Measurements from ENCODE around the gene CD200.

CD200 gene

DNA sequence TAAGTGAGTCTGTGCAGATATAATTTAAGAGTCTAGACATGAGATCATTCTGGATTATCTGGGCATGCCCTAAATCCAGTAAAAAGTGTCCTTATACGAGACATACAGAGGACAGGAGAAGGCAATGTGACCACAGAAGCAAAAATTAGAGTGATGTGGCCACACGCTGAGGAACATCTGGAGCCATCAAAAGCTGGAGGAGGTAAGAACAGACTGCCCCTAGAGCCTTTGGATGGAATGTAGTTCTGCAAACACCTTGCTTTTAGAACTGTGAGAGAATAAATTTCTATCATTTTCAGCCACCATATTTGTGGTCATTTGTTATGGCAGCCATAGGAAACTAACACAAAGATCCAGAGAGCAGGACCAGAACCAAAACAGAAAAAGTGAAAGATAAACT lies 41.0 kb downstream of the CD200 start:
- H3K27me3 ChIP-seq (ENCODE audit: insufficient read depth, low read length, poor library complexity, severe bottlenecking), result no peaks in the 10 kb centered on the region

DNA sequence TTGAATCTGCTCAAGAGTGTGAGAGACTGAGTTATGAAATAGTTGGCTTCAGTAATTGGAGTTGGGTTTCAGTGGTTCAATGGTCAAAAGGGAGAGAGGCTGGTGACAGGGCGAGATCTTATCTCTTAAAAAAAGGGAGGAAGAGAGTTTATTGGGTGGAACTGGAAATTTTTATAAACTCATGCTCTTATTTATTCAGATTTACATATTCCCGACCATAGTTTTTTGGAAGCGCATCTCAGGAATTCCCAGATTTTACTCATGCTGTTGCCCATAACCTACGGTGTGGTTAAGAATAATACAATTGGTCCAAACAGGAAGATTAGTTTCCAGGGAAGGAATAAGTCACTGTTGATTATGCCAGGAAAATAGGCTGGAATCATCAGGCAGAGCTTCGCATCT lies 41.4 kb downstream of the CD200 start:
- H3K36me3 ChIP-seq (ENCODE audit: insufficient read depth, low read length), result no peaks in the 10 kb centered on the region
- H3K79me2 ChIP-seq (ENCODE audit: insufficient read depth, low read length), result no peaks in the 10 kb centered on the region
- H3K4me2 ChIP-seq (ENCODE audit: low read depth, low read length, poor library complexity, severe bottlenecking), result no peak overlapping the region
- no peaks in the 10 kb centered on the region for H3K27me3 ChIP-seq (ENCODE audit: insufficient read depth, low read length, poor library complexity, severe bottlenecking)
- no peaks in the 10 kb centered on the region for H3K9me2 ChIP-seq (replicated peaks; ENCODE audit: low read depth, low read length)
- TF ChIP-seq EZH2phosphoT487 (IDR thresholded peaks at IDR 0.05; ENCODE audit: borderline replicate concordance), result no peak
- TF ChIP-seq, protein P1, sequence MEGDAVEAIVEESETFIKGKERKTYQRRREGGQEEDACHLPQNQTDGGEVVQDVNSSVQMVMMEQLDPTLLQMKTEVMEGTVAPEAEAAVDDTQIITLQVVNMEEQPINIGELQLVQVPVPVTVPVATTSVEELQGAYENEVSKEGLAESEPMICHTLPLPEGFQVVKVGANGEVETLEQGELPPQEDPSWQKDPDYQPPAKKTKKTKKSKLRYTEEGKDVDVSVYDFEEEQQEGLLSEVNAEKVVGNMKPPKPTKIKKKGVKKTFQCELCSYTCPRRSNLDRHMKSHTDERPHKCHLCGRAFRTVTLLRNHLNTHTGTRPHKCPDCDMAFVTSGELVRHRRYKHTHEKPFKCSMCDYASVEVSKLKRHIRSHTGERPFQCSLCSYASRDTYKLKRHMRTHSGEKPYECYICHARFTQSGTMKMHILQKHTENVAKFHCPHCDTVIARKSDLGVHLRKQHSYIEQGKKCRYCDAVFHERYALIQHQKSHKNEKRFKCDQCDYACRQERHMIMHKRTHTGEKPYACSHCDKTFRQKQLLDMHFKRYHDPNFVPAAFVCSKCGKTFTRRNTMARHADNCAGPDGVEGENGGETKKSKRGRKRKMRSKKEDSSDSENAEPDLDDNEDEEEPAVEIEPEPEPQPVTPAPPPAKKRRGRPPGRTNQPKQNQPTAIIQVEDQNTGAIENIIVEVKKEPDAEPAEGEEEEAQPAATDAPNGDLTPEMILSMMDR (conservative IDR thresholded peaks at IDR 0.05; ENCODE audit: low read length), result no peak
- peaks cover 57% of the 10 kb centered on the region for H3K4me1 ChIP-seq (ENCODE audit: insufficient read depth, low read length, poor library complexity, severe bottlenecking)
- H3F3A ChIP-seq (ENCODE audit: low read depth), result peaks cover 7% of the 10 kb centered on the region; the same call in 1 of the 2 replicates
- no peaks in the 10 kb centered on the region for H3K9me3 ChIP-seq (ENCODE audit: insufficient read depth, low read depth, low read length)
- H4K20me1 ChIP-seq (ENCODE audit: insufficient read depth, low read length, poor library complexity, severe bottlenecking), result no peaks in the 10 kb centered on the region
- H3K4me3 ChIP-seq (ENCODE audit: low read length, poor library complexity, severe bottlenecking), result no peak overlapping the region
- H3K9ac ChIP-seq (ENCODE audit: low read depth, low read length, poor library complexity, severe bottlenecking), result no peak overlapping the region
- peak overlapping the region; percentile 13; the same call in 1 of the 2 replicates for H2AFZ ChIP-seq (ENCODE audit: low read length)

More for the DNA sequence above, 41.0 kb downstream of the CD200 start:
- Histone ChIP-seq H3K4me1 (ENCODE audit: insufficient read depth, low read length, poor library complexity, severe bottlenecking) (peaks cover 54% of the 10 kb centered on the region), H3K9me3 (ENCODE audit: insufficient read depth, low read depth, low read length) (no peaks in the 10 kb centered on the region), H2AFZ (ENCODE audit: low read length) (peak overlapping the region; percentile 13; the same call in 1 of the 2 replicates), H3K4me3 (ENCODE audit: low read length, poor library complexity, severe bottlenecking) (no peak overlapping the region), H3K79me2 (ENCODE audit: insufficient read depth, low read length) (no peaks in the 10 kb centered on the region), H3F3A (ENCODE audit: low read depth) (peaks cover 7% of the 10 kb centered on the region; the same call in 1 of the 2 replicates), H4K20me1 (ENCODE audit: insufficient read depth, low read length, poor library complexity, severe bottlenecking) (no peaks in the 10 kb centered on the region), H3K9ac (ENCODE audit: low read depth, low read length, poor library complexity, severe bottlenecking) (no peak overlapping the region), H3K9me2 (replicated peaks; ENCODE audit: low read depth, low read length) (no peaks in the 10 kb centered on the region), H3K4me2 (ENCODE audit: low read depth, low read length, poor library complexity, severe bottlenecking) (no peak overlapping the region), H3K36me3 (ENCODE audit: insufficient read depth, low read length) (no peaks in the 10 kb centered on the region)
- no peak for TF ChIP-seq EZH2phosphoT487 (IDR thresholded peaks at IDR 0.05; ENCODE audit: borderline replicate concordance)
- TF ChIP-seq, protein P1 (conservative IDR thresholded peaks at IDR 0.05; ENCODE audit: low read length), result no peak; the same call in 1 of the 2 replicates

DNA sequence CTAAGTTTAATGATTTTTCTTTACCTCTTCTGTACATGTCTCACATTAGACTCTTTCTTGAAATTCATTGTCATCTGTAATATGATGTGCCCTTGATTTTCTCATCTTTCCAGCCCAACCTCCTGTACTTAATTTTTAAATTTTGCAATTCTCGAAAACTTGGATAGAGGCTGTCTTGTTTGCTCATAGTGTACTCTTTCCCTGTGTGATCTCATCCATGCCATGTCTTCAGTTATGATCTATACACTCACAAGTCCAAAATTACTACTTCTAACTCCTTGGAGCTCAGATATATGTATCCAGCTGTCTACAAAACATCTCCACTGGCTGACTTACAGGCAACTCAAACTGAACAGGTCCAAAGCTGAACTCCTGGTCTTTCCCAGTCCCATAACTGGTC lies 42.2 kb downstream of the CD200 start:
- peaks cover 58% of the 10 kb centered on the region for H3K4me1 ChIP-seq (ENCODE audit: insufficient read depth, low read length, poor library complexity, severe bottlenecking)
- peaks cover 7% of the 10 kb centered on the region; the same call in 1 of the 2 replicates for H3F3A ChIP-seq (ENCODE audit: low read depth)
- TF ChIP-seq, protein P1 (conservative IDR thresholded peaks at IDR 0.05; ENCODE audit: low read length), result no peak
- no peak for TF ChIP-seq EZH2phosphoT487 (IDR thresholded peaks at IDR 0.05; ENCODE audit: borderline replicate concordance)

More for the DNA sequence above, 42.2 kb downstream of the CD200 start:
- H3K4me2 ChIP-seq (ENCODE audit: low read depth, low read length, poor library complexity, severe bottlenecking), result no peak overlapping the region
- H3K27me3 ChIP-seq (ENCODE audit: insufficient read depth, low read length, poor library complexity, severe bottlenecking), result no peaks in the 10 kb centered on the region
- H3K9me3 ChIP-seq (ENCODE audit: insufficient read depth, low read depth, low read length), result no peaks in the 10 kb centered on the region
- no peaks in the 10 kb centered on the region for H3K36me3 ChIP-seq (ENCODE audit: insufficient read depth, low read length)
- H3K79me2 ChIP-seq (ENCODE audit: insufficient read depth, low read length), result no peaks in the 10 kb centered on the region
- no peak overlapping the region for H3K4me3 ChIP-seq (ENCODE audit: low read length, poor library complexity, severe bottlenecking)
- H3K9ac ChIP-seq (ENCODE audit: low read depth, low read length, poor library complexity, severe bottlenecking), result no peak overlapping the region
- no peaks in the 10 kb centered on the region for H3K9me2 ChIP-seq (replicated peaks; ENCODE audit: low read depth, low read length)
- H2AFZ ChIP-seq (ENCODE audit: low read length), result no peak overlapping the region
- H4K20me1 ChIP-seq (ENCODE audit: insufficient read depth, low read length, poor library complexity, severe bottlenecking), result no peaks in the 10 kb centered on the region

All from Loucy (cell line).